GM23338 (cell line): ENCODE measurements around the gene LYVE1. TPM values are rescaled to one million over a fixed set of nuclear protein-coding genes. Genes with fewer than 3 reads are reported as not detected.

Source experiments
- ATAC-seq: fragments of 200-7000 bp; cut with Tn5 transposase; 3 replicates; pipeline ENCODE4 v1.9.1; 2020
- DNase-seq: peaks from one replicate; pipeline ENCODE4 v3.0.0-alpha.2; 2015; ENCODE audit warnings: low spot score
- H2AFZ ChIP-seq: fragments of 200-600 bp; sonication (generic); 2 replicates; pipeline ENCODE4 v1.8.0; 2016; ENCODE audit warnings: antibody characterized with exemption, mild to moderate bottlenecking, moderate library complexity
- H3F3A ChIP-seq: fragments of 200-600 bp; sonication (generic); replicated peaks from 2 replicates; pipeline ENCODE4 v1.8.0; 2017; ENCODE audit warnings: antibody characterized with exemption, mixed run types, low read depth
- H3K27ac ChIP-seq: fragments of 200-600 bp; sonication (generic); 2 replicates; pipeline ENCODE4 v1.6.1; 2016; ENCODE audit warnings: low read depth
- H3K27me3 ChIP-seq: fragments of 200-600 bp; sonication (generic); 2 replicates; pipeline ENCODE4 v1.8.0; 2016; ENCODE audit warnings: mild to moderate bottlenecking, mixed run types, moderate library complexity; ENCODE audit not compliant: insufficient read depth
- H3K36me3 ChIP-seq: fragments of 200-600 bp; sonication (generic); 2 replicates; pipeline ENCODE4 v1.8.0; 2016; ENCODE audit warnings: mild to moderate bottlenecking; ENCODE audit not compliant: insufficient read depth
- H3K4me1 ChIP-seq: fragments of 200-600 bp; sonication (generic); 2 replicates; pipeline ENCODE4 v1.8.0; 2016; ENCODE audit warnings: mild to moderate bottlenecking, moderate library complexity; ENCODE audit not compliant: insufficient read depth
- H3K4me2 ChIP-seq: fragments of 200-600 bp; sonication (generic); 2 replicates; pipeline ENCODE4 v1.7.1; 2017; ENCODE audit warnings: mixed run types
- H3K4me3 ChIP-seq: fragments of 200-600 bp; sonication (generic); 2 replicates; pipeline ENCODE4 v1.6.1; 2016; ENCODE audit warnings: mixed run types
- H3K79me2 ChIP-seq: fragments of 200-600 bp; sonication (generic); replicated peaks from 2 replicates; pipeline ENCODE4 v1.8.0; 2017; ENCODE audit warnings: mild to moderate bottlenecking; ENCODE audit not compliant: insufficient read depth
- H3K9me2 ChIP-seq: fragments of 200-600 bp; sonication (generic); 2 replicates; pipeline ENCODE4 v1.8.0; 2017; ENCODE audit not compliant: insufficient read depth
- H4K20me1 ChIP-seq: fragments of 200-600 bp; sonication (generic); replicated peaks from 2 replicates; pipeline ENCODE4 v1.8.0; 2017; ENCODE audit warnings: mild to moderate bottlenecking; ENCODE audit not compliant: insufficient read depth
- H3K27ac Mint-ChIP-seq: 2 replicates; pipeline ENCODE4 v1.8.0; 2020; ENCODE audit warnings: inconsistent platforms, mild to moderate bottlenecking, moderate library complexity, mixed read lengths
- H3K27me3 Mint-ChIP-seq: 3 replicates; pipeline ENCODE4 v1.8.0; 2022; ENCODE audit warnings: low read depth, mild to moderate bottlenecking, moderate library complexity, mixed read lengths, inconsistent platforms; ENCODE audit not compliant: insufficient read depth, poor library complexity
- H3K36me3 Mint-ChIP-seq: 3 replicates; pipeline ENCODE4 v1.8.0; 2021; ENCODE audit warnings: low read depth, mild to moderate bottlenecking, inconsistent platforms, moderate library complexity, mixed read lengths
- H3K4me1 Mint-ChIP-seq: 3 replicates; pipeline ENCODE4 v1.8.0; 2020; ENCODE audit warnings: mild to moderate bottlenecking, inconsistent platforms, mixed read lengths
- H3K4me3 Mint-ChIP-seq: 3 replicates; pipeline ENCODE4 v1.8.0; 2021; ENCODE audit warnings: moderate library complexity, mild to moderate bottlenecking, inconsistent platforms, mixed read lengths
- H3K9me3 Mint-ChIP-seq: 3 replicates; pipeline ENCODE4 v1.8.0; 2020; ENCODE audit warnings: moderate library complexity, mild to moderate bottlenecking, inconsistent platforms, mixed read lengths
- CREB1 ChIP-seq: fragments of 250-450 bp; sonication (Bioruptor Pico); IDR thresholded peaks from 2 replicates; pipeline ENCODE4 v1.5.0; 2020; ENCODE audit warnings: low read depth, mild to moderate bottlenecking, moderate library complexity
- EZH2 ChIP-seq: fragments of 200-600 bp; sonication (generic); IDR thresholded peaks from one replicate; pipeline ENCODE4 v1.8.0; 2017; ENCODE audit warnings: antibody characterized with exemption, mild to moderate bottlenecking, low read depth; ENCODE audit not compliant: unreplicated experiment
- EZH2phosphoT487 ChIP-seq: fragments of 200-600 bp; sonication (generic); IDR thresholded peaks from one replicate; pipeline ENCODE4 v1.8.1; 2018; ENCODE audit warnings: antibody characterized with exemption; ENCODE audit not compliant: unreplicated experiment
- JUNB ChIP-seq: IDR thresholded peaks from one replicate; pipeline ENCODE4 v1.6.1; 2016; ENCODE audit warnings: antibody characterized with exemption; ENCODE audit not compliant: unreplicated experiment
- NANOG ChIP-seq: IDR thresholded peaks from 2 replicates; pipeline ENCODE4 v1.6.1; 2016; ENCODE audit warnings: antibody characterized with exemption, borderline replicate concordance
- POLR2AphosphoS5 ChIP-seq: IDR thresholded peaks from 2 replicates; pipeline ENCODE4 v1.6.1; 2016; ENCODE audit warnings: antibody characterized with exemption, low read depth
- STAT1 ChIP-seq: IDR thresholded peaks from one replicate; pipeline ENCODE4 v1.6.1; 2016; ENCODE audit warnings: antibody characterized with exemption; ENCODE audit not compliant: unreplicated experiment
- ZNF114 ChIP-seq: fragments of 250-450 bp; sonication (Bioruptor Pico); IDR thresholded peaks from 2 replicates; pipeline ENCODE4 v1.5.0; 2020; ENCODE audit warnings: mild to moderate bottlenecking, moderate library complexity
- ZNF331 ChIP-seq: fragments of 250-450 bp; sonication (Bioruptor Pico); IDR thresholded peaks from 2 replicates; pipeline ENCODE4 v1.5.0; 2020; ENCODE audit warnings: low read depth, mild to moderate bottlenecking, moderate library complexity
- polyA plus RNA-seq: library from polyadenylated mRNA; unstranded; fragments of >200 nt; fragmentation: Nextera tagmentation; extraction: Ambion mirVana; gene quantifications from 2 replicates; pipeline ENCODE4 v1.2.1, GENCODE V29; 2016
- total RNA-seq: library from RNA; depleted of rRNA; stranded (reverse); fragments of >200 nt; shearing (Covaris generic); gene quantifications from 2 replicates; pipeline ENCODE4 v1.2.3, GENCODE V29; 2014
- TF ChIP-seq, protein P1 (sequence below): IDR thresholded peaks from one replicate; pipeline ENCODE4 v1.6.1; 2018; ENCODE audit warnings: antibody characterized with exemption; ENCODE audit not compliant: unreplicated experiment
- TF ChIP-seq, protein P2 (sequence below): IDR thresholded peaks from 2 replicates; pipeline ENCODE4 v1.6.1; 2016; ENCODE audit warnings: antibody characterized with exemption
- TF ChIP-seq, protein P3 (sequence below), 2 experiments: fragments of 200-600 bp in 1 of 2; sonication (generic) in 1 of 2; conservative IDR thresholded peaks; 2 replicates each; pipeline versions ENCODE4 v1.5.1 to v1.6.1; 2016 to 2017; ENCODE audit warnings: antibody characterized with exemption in 2 of 2, low read depth in 2 of 2, mild to moderate bottlenecking in 2 of 2, moderate library complexity in 1 of 2
- TF ChIP-seq, protein P4 (sequence below): fragments of 250-450 bp; sonication (Bioruptor Pico); IDR thresholded peaks from 2 replicates; pipeline ENCODE4 v1.5.0; 2020; ENCODE audit warnings: mild to moderate bottlenecking, moderate library complexity

The LYVE1 gene
- total and polyA plus RNA-seq, 2 experiments from 2014 or later = 0.94 TPM; not detected in 1

DNA sequence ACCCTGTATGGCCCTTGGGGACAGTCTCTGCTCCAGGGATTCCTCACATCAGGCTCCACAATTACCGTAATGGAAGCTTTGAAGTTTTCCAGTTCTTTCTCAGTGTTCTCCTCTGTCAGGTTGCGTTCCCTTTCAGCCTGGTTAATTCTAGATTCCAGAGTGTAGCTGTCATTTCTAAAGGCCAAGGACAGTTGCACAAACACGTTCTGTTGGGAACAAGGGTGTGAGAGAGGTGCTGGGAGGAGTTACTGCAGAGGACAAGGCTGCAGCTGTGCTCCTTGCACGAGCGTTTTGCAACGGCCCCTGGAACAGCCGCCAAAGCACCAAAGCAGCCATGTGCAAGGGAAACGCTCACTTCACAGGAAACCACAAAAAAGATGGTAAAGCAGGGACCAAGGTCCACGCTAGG, 35.9 kb upstream of the LYVE1 start:
- no peak for ATAC-seq

More for the DNA sequence above, 35.9 kb upstream of the LYVE1 start:
- DNase-seq = no peak
- no peaks in the 10 kb centered on the region; the same call in 1 of the 2 replicates for H3K9me2 ChIP-seq
- H3K36me3 Mint-ChIP-seq = no peaks in the 10 kb centered on the region
- TF ChIP-seq, protein P1, sequence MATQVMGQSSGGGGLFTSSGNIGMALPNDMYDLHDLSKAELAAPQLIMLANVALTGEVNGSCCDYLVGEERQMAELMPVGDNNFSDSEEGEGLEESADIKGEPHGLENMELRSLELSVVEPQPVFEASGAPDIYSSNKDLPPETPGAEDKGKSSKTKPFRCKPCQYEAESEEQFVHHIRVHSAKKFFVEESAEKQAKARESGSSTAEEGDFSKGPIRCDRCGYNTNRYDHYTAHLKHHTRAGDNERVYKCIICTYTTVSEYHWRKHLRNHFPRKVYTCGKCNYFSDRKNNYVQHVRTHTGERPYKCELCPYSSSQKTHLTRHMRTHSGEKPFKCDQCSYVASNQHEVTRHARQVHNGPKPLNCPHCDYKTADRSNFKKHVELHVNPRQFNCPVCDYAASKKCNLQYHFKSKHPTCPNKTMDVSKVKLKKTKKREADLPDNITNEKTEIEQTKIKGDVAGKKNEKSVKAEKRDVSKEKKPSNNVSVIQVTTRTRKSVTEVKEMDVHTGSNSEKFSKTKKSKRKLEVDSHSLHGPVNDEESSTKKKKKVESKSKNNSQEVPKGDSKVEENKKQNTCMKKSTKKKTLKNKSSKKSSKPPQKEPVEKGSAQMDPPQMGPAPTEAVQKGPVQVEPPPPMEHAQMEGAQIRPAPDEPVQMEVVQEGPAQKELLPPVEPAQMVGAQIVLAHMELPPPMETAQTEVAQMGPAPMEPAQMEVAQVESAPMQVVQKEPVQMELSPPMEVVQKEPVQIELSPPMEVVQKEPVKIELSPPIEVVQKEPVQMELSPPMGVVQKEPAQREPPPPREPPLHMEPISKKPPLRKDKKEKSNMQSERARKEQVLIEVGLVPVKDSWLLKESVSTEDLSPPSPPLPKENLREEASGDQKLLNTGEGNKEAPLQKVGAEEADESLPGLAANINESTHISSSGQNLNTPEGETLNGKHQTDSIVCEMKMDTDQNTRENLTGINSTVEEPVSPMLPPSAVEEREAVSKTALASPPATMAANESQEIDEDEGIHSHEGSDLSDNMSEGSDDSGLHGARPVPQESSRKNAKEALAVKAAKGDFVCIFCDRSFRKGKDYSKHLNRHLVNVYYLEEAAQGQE = no peak
- TF ChIP-seq NANOG (no peak), STAT1 (no peak), EZH2phosphoT487 (no peak), CREB1 (CRISPR knock-in tag) (no peak), JUNB (no peak), POLR2AphosphoS5 (no peak), ZNF114 (CRISPR knock-in tag) (no peak), EZH2 (no peak), ZNF331 (CRISPR knock-in tag) (no peak)
- TF ChIP-seq, protein P2, sequence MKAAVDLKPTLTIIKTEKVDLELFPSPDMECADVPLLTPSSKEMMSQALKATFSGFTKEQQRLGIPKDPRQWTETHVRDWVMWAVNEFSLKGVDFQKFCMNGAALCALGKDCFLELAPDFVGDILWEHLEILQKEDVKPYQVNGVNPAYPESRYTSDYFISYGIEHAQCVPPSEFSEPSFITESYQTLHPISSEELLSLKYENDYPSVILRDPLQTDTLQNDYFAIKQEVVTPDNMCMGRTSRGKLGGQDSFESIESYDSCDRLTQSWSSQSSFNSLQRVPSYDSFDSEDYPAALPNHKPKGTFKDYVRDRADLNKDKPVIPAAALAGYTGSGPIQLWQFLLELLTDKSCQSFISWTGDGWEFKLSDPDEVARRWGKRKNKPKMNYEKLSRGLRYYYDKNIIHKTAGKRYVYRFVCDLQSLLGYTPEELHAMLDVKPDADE = no peak
- TF ChIP-seq, protein P3, sequence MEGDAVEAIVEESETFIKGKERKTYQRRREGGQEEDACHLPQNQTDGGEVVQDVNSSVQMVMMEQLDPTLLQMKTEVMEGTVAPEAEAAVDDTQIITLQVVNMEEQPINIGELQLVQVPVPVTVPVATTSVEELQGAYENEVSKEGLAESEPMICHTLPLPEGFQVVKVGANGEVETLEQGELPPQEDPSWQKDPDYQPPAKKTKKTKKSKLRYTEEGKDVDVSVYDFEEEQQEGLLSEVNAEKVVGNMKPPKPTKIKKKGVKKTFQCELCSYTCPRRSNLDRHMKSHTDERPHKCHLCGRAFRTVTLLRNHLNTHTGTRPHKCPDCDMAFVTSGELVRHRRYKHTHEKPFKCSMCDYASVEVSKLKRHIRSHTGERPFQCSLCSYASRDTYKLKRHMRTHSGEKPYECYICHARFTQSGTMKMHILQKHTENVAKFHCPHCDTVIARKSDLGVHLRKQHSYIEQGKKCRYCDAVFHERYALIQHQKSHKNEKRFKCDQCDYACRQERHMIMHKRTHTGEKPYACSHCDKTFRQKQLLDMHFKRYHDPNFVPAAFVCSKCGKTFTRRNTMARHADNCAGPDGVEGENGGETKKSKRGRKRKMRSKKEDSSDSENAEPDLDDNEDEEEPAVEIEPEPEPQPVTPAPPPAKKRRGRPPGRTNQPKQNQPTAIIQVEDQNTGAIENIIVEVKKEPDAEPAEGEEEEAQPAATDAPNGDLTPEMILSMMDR (conservative IDR thresholded peaks at IDR 0.05; ENCODE audit: low read depth in 2 of 2) = no peak
- TF ChIP-seq, protein P4, sequence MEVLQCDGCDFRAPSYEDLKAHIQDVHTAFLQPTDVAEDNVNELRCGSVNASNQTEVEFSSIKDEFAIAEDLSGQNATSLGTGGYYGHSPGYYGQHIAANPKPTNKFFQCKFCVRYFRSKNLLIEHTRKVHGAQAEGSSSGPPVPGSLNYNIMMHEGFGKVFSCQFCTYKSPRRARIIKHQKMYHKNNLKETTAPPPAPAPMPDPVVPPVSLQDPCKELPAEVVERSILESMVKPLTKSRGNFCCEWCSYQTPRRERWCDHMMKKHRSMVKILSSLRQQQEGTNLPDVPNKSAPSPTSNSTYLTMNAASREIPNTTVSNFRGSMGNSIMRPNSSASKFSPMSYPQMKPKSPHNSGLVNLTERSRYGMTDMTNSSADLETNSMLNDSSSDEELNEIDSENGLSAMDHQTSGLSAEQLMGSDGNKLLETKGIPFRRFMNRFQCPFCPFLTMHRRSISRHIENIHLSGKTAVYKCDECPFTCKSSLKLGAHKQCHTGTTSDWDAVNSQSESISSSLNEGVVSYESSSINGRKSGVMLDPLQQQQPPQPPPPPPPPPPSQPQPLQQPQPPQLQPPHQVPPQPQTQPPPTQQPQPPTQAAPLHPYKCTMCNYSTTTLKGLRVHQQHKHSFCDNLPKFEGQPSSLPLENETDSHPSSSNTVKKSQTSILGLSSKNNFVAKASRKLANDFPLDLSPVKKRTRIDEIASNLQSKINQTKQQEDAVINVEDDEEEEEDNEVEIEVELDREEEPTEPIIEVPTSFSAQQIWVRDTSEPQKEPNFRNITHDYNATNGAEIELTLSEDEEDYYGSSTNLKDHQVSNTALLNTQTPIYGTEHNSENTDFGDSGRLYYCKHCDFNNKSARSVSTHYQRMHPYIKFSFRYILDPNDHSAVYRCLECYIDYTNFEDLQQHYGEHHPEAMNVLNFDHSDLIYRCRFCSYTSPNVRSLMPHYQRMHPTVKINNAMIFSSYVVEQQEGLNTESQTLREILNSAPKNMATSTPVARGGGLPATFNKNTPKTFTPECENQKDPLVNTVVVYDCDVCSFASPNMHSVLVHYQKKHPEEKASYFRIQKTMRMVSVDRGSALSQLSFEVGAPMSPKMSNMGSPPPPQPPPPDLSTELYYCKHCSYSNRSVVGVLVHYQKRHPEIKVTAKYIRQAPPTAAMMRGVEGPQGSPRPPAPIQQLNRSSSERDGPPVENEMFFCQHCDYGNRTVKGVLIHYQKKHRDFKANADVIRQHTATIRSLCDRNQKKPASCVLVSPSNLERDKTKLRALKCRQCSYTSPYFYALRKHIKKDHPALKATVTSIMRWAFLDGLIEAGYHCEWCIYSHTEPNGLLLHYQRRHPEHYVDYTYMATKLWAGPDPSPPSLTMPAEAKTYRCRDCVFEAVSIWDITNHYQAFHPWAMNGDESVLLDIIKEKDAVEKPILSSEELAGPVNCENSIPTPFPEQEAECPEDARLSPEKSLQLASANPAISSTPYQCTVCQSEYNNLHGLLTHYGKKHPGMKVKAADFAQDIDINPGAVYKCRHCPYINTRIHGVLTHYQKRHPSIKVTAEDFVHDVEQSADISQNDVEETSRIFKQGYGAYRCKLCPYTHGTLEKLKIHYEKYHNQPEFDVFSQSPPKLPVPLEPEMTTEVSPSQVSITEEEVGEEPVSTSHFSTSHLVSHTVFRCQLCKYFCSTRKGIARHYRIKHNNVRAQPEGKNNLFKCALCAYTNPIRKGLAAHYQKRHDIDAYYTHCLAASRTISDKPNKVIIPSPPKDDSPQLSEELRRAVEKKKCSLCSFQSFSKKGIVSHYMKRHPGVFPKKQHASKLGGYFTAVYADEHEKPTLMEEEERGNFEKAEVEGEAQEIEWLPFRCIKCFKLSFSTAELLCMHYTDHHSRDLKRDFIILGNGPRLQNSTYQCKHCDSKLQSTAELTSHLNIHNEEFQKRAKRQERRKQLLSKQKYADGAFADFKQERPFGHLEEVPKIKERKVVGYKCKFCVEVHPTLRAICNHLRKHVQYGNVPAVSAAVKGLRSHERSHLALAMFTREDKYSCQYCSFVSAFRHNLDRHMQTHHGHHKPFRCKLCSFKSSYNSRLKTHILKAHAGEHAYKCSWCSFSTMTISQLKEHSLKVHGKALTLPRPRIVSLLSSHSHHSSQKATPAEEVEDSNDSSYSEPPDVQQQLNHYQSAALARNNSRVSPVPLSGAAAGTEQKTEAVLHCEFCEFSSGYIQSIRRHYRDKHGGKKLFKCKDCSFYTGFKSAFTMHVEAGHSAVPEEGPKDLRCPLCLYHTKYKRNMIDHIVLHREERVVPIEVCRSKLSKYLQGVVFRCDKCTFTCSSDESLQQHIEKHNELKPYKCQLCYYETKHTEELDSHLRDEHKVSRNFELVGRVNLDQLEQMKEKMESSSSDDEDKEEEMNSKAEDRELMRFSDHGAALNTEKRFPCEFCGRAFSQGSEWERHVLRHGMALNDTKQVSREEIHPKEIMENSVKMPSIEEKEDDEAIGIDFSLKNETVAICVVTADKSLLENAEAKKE (CRISPR knock-in tag) = no peak
- no peak overlapping the region for H3K27ac Mint-ChIP-seq
- H3K79me2 ChIP-seq = no peaks in the 10 kb centered on the region
- no peak overlapping the region for H3K4me3 ChIP-seq
- H3K4me3 Mint-ChIP-seq = no peak overlapping the region
- no peaks in the 10 kb centered on the region for H3K9me3 Mint-ChIP-seq
- no peaks in the 10 kb centered on the region for H3F3A ChIP-seq
- H3K4me2 ChIP-seq = no peak overlapping the region
- H3K36me3 ChIP-seq = no peaks in the 10 kb centered on the region
- no peaks in the 10 kb centered on the region for H3K27me3 ChIP-seq
- H3K4me1 Mint-ChIP-seq = peaks cover 12% of the 10 kb centered on the region
- H4K20me1 ChIP-seq = no peaks in the 10 kb centered on the region
- H3K4me1 ChIP-seq = 0 out of 2 replicates have a peak, but pooled peaks cover 6% of the 10 kb centered on the region
- H3K27ac ChIP-seq = no peak overlapping the region
- H3K27me3 Mint-ChIP-seq = no peaks in the 10 kb centered on the region
- no peak overlapping the region for H2AFZ ChIP-seq
